GM23338 (cell line): Measurements from ENCODE around the gene SRR. TPM values are rescaled to one million over a fixed set of nuclear protein-coding genes. Genes with fewer than 3 reads are reported as not detected.

Experiments used
- ATAC-seq: fragments of 200-7000 bp; cut with Tn5 transposase; 3 replicates; pipeline ENCODE4 v1.9.1; 2020
- DNase-seq: peaks from one replicate; pipeline ENCODE4 v3.0.0-alpha.2; 2015; ENCODE audit warnings: low spot score
- H2AFZ ChIP-seq: fragments of 200-600 bp; sonication (generic); 2 replicates; pipeline ENCODE4 v1.8.0; 2016; ENCODE audit warnings: antibody characterized with exemption, mild to moderate bottlenecking, moderate library complexity
- H3F3A ChIP-seq: fragments of 200-600 bp; sonication (generic); replicated peaks from 2 replicates; pipeline ENCODE4 v1.8.0; 2017; ENCODE audit warnings: antibody characterized with exemption, mixed run types, low read depth
- H3K27ac ChIP-seq: fragments of 200-600 bp; sonication (generic); 2 replicates; pipeline ENCODE4 v1.6.1; 2016; ENCODE audit warnings: low read depth
- H3K27me3 ChIP-seq: fragments of 200-600 bp; sonication (generic); 2 replicates; pipeline ENCODE4 v1.8.0; 2016; ENCODE audit warnings: mild to moderate bottlenecking, mixed run types, moderate library complexity; ENCODE audit not compliant: insufficient read depth
- H3K36me3 ChIP-seq: fragments of 200-600 bp; sonication (generic); 2 replicates; pipeline ENCODE4 v1.8.0; 2016; ENCODE audit warnings: mild to moderate bottlenecking; ENCODE audit not compliant: insufficient read depth
- H3K4me1 ChIP-seq: fragments of 200-600 bp; sonication (generic); 2 replicates; pipeline ENCODE4 v1.8.0; 2016; ENCODE audit warnings: mild to moderate bottlenecking, moderate library complexity; ENCODE audit not compliant: insufficient read depth
- H3K4me2 ChIP-seq: fragments of 200-600 bp; sonication (generic); 2 replicates; pipeline ENCODE4 v1.7.1; 2017; ENCODE audit warnings: mixed run types
- H3K4me3 ChIP-seq: fragments of 200-600 bp; sonication (generic); 2 replicates; pipeline ENCODE4 v1.6.1; 2016; ENCODE audit warnings: mixed run types
- H3K79me2 ChIP-seq: fragments of 200-600 bp; sonication (generic); replicated peaks from 2 replicates; pipeline ENCODE4 v1.8.0; 2017; ENCODE audit warnings: mild to moderate bottlenecking; ENCODE audit not compliant: insufficient read depth
- H3K9me2 ChIP-seq: fragments of 200-600 bp; sonication (generic); 2 replicates; pipeline ENCODE4 v1.8.0; 2017; ENCODE audit not compliant: insufficient read depth
- H4K20me1 ChIP-seq: fragments of 200-600 bp; sonication (generic); replicated peaks from 2 replicates; pipeline ENCODE4 v1.8.0; 2017; ENCODE audit warnings: mild to moderate bottlenecking; ENCODE audit not compliant: insufficient read depth
- H3K27ac Mint-ChIP-seq: 2 replicates; pipeline ENCODE4 v1.8.0; 2020; ENCODE audit warnings: inconsistent platforms, mild to moderate bottlenecking, moderate library complexity, mixed read lengths
- H3K27me3 Mint-ChIP-seq: 3 replicates; pipeline ENCODE4 v1.8.0; 2022; ENCODE audit warnings: low read depth, mild to moderate bottlenecking, moderate library complexity, mixed read lengths, inconsistent platforms; ENCODE audit not compliant: insufficient read depth, poor library complexity
- H3K36me3 Mint-ChIP-seq: 3 replicates; pipeline ENCODE4 v1.8.0; 2021; ENCODE audit warnings: low read depth, mild to moderate bottlenecking, inconsistent platforms, moderate library complexity, mixed read lengths
- H3K4me1 Mint-ChIP-seq: 3 replicates; pipeline ENCODE4 v1.8.0; 2020; ENCODE audit warnings: mild to moderate bottlenecking, inconsistent platforms, mixed read lengths
- H3K4me3 Mint-ChIP-seq: 3 replicates; pipeline ENCODE4 v1.8.0; 2021; ENCODE audit warnings: moderate library complexity, mild to moderate bottlenecking, inconsistent platforms, mixed read lengths
- H3K9me3 Mint-ChIP-seq: 3 replicates; pipeline ENCODE4 v1.8.0; 2020; ENCODE audit warnings: moderate library complexity, mild to moderate bottlenecking, inconsistent platforms, mixed read lengths
- CREB1 ChIP-seq: fragments of 250-450 bp; sonication (Bioruptor Pico); IDR thresholded peaks from 2 replicates; pipeline ENCODE4 v1.5.0; 2020; ENCODE audit warnings: low read depth, mild to moderate bottlenecking, moderate library complexity
- EZH2 ChIP-seq: fragments of 200-600 bp; sonication (generic); IDR thresholded peaks from one replicate; pipeline ENCODE4 v1.8.0; 2017; ENCODE audit warnings: antibody characterized with exemption, mild to moderate bottlenecking, low read depth; ENCODE audit not compliant: unreplicated experiment
- EZH2phosphoT487 ChIP-seq: fragments of 200-600 bp; sonication (generic); IDR thresholded peaks from one replicate; pipeline ENCODE4 v1.8.1; 2018; ENCODE audit warnings: antibody characterized with exemption; ENCODE audit not compliant: unreplicated experiment
- JUNB ChIP-seq: IDR thresholded peaks from one replicate; pipeline ENCODE4 v1.6.1; 2016; ENCODE audit warnings: antibody characterized with exemption; ENCODE audit not compliant: unreplicated experiment
- NANOG ChIP-seq: IDR thresholded peaks from 2 replicates; pipeline ENCODE4 v1.6.1; 2016; ENCODE audit warnings: antibody characterized with exemption, borderline replicate concordance
- POLR2AphosphoS5 ChIP-seq: IDR thresholded peaks from 2 replicates; pipeline ENCODE4 v1.6.1; 2016; ENCODE audit warnings: antibody characterized with exemption, low read depth
- STAT1 ChIP-seq: IDR thresholded peaks from one replicate; pipeline ENCODE4 v1.6.1; 2016; ENCODE audit warnings: antibody characterized with exemption; ENCODE audit not compliant: unreplicated experiment
- ZNF114 ChIP-seq: fragments of 250-450 bp; sonication (Bioruptor Pico); IDR thresholded peaks from 2 replicates; pipeline ENCODE4 v1.5.0; 2020; ENCODE audit warnings: mild to moderate bottlenecking, moderate library complexity
- ZNF331 ChIP-seq: fragments of 250-450 bp; sonication (Bioruptor Pico); IDR thresholded peaks from 2 replicates; pipeline ENCODE4 v1.5.0; 2020; ENCODE audit warnings: low read depth, mild to moderate bottlenecking, moderate library complexity
- polyA plus RNA-seq: library from polyadenylated mRNA; unstranded; fragments of >200 nt; fragmentation: Nextera tagmentation; extraction: Ambion mirVana; gene quantifications from 2 replicates; pipeline ENCODE4 v1.2.1, GENCODE V29; 2016
- total RNA-seq: library from RNA; depleted of rRNA; stranded (reverse); fragments of >200 nt; shearing (Covaris generic); gene quantifications from 2 replicates; pipeline ENCODE4 v1.2.3, GENCODE V29; 2014
- TF ChIP-seq, protein P1 (sequence below): IDR thresholded peaks from one replicate; pipeline ENCODE4 v1.6.1; 2018; ENCODE audit warnings: antibody characterized with exemption; ENCODE audit not compliant: unreplicated experiment
- TF ChIP-seq, protein P2 (sequence below), 2 experiments: fragments of 200-600 bp in 1 of 2; sonication (generic) in 1 of 2; conservative IDR thresholded peaks; 2 replicates each; pipeline versions ENCODE4 v1.5.1 to v1.6.1; 2016 to 2017; ENCODE audit warnings: antibody characterized with exemption in 2 of 2, low read depth in 2 of 2, mild to moderate bottlenecking in 2 of 2, moderate library complexity in 1 of 2
- TF ChIP-seq, protein P3 (sequence below): fragments of 250-450 bp; sonication (Bioruptor Pico); IDR thresholded peaks from 2 replicates; pipeline ENCODE4 v1.5.0; 2020; ENCODE audit warnings: mild to moderate bottlenecking, moderate library complexity
- TF ChIP-seq, protein P4 (sequence below): IDR thresholded peaks from 2 replicates; pipeline ENCODE4 v1.6.1; 2016; ENCODE audit warnings: antibody characterized with exemption

The SRR gene
- total and polyA plus RNA-seq, 2 experiments from 2014 or later = 2.8 to 5.4 TPM

DNA sequence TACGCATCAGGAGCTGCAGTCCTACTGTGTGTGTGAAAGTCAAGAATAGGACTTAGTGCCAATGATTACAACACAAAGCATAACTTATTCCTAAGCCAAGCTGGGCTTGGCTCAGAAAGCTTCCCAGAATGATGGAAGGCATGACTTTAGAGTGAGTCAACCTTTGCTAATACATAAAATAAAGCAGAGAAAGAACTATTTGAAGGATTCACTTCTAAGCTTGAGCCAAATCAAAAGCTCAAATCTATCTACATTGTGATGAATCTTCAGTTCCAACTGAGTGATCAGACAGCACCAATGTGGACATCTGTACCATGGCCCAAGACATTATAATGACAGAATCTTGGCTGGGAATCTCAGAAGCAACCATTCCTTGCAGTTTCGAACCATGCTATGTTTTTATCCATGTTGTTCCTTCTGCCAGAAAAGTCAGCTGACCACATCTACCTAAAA, 41.6 kb upstream of the SRR start:
- no peak for ATAC-seq
- peaks cover 2% of the 10 kb centered on the region for H3K27me3 Mint-ChIP-seq
- TF ChIP-seq STAT1 (no peak), NANOG (no peak), POLR2AphosphoS5 (no peak), JUNB (no peak), EZH2 (no peak), ZNF331 (CRISPR knock-in tag) (no peak), CREB1 (CRISPR knock-in tag) (no peak), ZNF114 (CRISPR knock-in tag) (no peak), EZH2phosphoT487 (no peak)
- TF ChIP-seq, protein P1, sequence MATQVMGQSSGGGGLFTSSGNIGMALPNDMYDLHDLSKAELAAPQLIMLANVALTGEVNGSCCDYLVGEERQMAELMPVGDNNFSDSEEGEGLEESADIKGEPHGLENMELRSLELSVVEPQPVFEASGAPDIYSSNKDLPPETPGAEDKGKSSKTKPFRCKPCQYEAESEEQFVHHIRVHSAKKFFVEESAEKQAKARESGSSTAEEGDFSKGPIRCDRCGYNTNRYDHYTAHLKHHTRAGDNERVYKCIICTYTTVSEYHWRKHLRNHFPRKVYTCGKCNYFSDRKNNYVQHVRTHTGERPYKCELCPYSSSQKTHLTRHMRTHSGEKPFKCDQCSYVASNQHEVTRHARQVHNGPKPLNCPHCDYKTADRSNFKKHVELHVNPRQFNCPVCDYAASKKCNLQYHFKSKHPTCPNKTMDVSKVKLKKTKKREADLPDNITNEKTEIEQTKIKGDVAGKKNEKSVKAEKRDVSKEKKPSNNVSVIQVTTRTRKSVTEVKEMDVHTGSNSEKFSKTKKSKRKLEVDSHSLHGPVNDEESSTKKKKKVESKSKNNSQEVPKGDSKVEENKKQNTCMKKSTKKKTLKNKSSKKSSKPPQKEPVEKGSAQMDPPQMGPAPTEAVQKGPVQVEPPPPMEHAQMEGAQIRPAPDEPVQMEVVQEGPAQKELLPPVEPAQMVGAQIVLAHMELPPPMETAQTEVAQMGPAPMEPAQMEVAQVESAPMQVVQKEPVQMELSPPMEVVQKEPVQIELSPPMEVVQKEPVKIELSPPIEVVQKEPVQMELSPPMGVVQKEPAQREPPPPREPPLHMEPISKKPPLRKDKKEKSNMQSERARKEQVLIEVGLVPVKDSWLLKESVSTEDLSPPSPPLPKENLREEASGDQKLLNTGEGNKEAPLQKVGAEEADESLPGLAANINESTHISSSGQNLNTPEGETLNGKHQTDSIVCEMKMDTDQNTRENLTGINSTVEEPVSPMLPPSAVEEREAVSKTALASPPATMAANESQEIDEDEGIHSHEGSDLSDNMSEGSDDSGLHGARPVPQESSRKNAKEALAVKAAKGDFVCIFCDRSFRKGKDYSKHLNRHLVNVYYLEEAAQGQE = no peak
- TF ChIP-seq, protein P2, sequence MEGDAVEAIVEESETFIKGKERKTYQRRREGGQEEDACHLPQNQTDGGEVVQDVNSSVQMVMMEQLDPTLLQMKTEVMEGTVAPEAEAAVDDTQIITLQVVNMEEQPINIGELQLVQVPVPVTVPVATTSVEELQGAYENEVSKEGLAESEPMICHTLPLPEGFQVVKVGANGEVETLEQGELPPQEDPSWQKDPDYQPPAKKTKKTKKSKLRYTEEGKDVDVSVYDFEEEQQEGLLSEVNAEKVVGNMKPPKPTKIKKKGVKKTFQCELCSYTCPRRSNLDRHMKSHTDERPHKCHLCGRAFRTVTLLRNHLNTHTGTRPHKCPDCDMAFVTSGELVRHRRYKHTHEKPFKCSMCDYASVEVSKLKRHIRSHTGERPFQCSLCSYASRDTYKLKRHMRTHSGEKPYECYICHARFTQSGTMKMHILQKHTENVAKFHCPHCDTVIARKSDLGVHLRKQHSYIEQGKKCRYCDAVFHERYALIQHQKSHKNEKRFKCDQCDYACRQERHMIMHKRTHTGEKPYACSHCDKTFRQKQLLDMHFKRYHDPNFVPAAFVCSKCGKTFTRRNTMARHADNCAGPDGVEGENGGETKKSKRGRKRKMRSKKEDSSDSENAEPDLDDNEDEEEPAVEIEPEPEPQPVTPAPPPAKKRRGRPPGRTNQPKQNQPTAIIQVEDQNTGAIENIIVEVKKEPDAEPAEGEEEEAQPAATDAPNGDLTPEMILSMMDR (conservative IDR thresholded peaks at IDR 0.05; ENCODE audit: low read depth in 2 of 2) = no peak
- TF ChIP-seq, protein P3, sequence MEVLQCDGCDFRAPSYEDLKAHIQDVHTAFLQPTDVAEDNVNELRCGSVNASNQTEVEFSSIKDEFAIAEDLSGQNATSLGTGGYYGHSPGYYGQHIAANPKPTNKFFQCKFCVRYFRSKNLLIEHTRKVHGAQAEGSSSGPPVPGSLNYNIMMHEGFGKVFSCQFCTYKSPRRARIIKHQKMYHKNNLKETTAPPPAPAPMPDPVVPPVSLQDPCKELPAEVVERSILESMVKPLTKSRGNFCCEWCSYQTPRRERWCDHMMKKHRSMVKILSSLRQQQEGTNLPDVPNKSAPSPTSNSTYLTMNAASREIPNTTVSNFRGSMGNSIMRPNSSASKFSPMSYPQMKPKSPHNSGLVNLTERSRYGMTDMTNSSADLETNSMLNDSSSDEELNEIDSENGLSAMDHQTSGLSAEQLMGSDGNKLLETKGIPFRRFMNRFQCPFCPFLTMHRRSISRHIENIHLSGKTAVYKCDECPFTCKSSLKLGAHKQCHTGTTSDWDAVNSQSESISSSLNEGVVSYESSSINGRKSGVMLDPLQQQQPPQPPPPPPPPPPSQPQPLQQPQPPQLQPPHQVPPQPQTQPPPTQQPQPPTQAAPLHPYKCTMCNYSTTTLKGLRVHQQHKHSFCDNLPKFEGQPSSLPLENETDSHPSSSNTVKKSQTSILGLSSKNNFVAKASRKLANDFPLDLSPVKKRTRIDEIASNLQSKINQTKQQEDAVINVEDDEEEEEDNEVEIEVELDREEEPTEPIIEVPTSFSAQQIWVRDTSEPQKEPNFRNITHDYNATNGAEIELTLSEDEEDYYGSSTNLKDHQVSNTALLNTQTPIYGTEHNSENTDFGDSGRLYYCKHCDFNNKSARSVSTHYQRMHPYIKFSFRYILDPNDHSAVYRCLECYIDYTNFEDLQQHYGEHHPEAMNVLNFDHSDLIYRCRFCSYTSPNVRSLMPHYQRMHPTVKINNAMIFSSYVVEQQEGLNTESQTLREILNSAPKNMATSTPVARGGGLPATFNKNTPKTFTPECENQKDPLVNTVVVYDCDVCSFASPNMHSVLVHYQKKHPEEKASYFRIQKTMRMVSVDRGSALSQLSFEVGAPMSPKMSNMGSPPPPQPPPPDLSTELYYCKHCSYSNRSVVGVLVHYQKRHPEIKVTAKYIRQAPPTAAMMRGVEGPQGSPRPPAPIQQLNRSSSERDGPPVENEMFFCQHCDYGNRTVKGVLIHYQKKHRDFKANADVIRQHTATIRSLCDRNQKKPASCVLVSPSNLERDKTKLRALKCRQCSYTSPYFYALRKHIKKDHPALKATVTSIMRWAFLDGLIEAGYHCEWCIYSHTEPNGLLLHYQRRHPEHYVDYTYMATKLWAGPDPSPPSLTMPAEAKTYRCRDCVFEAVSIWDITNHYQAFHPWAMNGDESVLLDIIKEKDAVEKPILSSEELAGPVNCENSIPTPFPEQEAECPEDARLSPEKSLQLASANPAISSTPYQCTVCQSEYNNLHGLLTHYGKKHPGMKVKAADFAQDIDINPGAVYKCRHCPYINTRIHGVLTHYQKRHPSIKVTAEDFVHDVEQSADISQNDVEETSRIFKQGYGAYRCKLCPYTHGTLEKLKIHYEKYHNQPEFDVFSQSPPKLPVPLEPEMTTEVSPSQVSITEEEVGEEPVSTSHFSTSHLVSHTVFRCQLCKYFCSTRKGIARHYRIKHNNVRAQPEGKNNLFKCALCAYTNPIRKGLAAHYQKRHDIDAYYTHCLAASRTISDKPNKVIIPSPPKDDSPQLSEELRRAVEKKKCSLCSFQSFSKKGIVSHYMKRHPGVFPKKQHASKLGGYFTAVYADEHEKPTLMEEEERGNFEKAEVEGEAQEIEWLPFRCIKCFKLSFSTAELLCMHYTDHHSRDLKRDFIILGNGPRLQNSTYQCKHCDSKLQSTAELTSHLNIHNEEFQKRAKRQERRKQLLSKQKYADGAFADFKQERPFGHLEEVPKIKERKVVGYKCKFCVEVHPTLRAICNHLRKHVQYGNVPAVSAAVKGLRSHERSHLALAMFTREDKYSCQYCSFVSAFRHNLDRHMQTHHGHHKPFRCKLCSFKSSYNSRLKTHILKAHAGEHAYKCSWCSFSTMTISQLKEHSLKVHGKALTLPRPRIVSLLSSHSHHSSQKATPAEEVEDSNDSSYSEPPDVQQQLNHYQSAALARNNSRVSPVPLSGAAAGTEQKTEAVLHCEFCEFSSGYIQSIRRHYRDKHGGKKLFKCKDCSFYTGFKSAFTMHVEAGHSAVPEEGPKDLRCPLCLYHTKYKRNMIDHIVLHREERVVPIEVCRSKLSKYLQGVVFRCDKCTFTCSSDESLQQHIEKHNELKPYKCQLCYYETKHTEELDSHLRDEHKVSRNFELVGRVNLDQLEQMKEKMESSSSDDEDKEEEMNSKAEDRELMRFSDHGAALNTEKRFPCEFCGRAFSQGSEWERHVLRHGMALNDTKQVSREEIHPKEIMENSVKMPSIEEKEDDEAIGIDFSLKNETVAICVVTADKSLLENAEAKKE (CRISPR knock-in tag) = no peak
- TF ChIP-seq, protein P4, sequence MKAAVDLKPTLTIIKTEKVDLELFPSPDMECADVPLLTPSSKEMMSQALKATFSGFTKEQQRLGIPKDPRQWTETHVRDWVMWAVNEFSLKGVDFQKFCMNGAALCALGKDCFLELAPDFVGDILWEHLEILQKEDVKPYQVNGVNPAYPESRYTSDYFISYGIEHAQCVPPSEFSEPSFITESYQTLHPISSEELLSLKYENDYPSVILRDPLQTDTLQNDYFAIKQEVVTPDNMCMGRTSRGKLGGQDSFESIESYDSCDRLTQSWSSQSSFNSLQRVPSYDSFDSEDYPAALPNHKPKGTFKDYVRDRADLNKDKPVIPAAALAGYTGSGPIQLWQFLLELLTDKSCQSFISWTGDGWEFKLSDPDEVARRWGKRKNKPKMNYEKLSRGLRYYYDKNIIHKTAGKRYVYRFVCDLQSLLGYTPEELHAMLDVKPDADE = no peak
- Histone ChIP-seq H3K27me3 (no peaks in the 10 kb centered on the region), H3K4me1 (no peaks in the 10 kb centered on the region), H4K20me1 (peaks cover 9% of the 10 kb centered on the region), H2AFZ (no peak overlapping the region), H3K27ac (no peak overlapping the region), H3K4me3 (no peak overlapping the region), H3K79me2 (0 out of 2 replicates have a peak, but pooled peaks cover 7% of the 10 kb centered on the region), H3F3A (0 out of 2 replicates have a peak, but pooled peaks cover 5% of the 10 kb centered on the region), H3K9me2 (no peaks in the 10 kb centered on the region), H3K36me3 (no peaks in the 10 kb centered on the region; the same call in 1 of the 2 replicates), H3K4me2 (no peak overlapping the region)
- DNase-seq = no peak
- no peaks in the 10 kb centered on the region for H3K4me1 Mint-ChIP-seq
- H3K27ac Mint-ChIP-seq = no peak overlapping the region
- peaks cover 7% of the 10 kb centered on the region; the same call in 1 of the 3 replicates for H3K36me3 Mint-ChIP-seq
- no peak overlapping the region for H3K4me3 Mint-ChIP-seq
- H3K9me3 Mint-ChIP-seq = peaks cover 3% of the 10 kb centered on the region; the same call in 1 of the 3 replicates
